NCI-H2227 (cell line): ENCODE results near the gene NDUFB10.
A peak's percentile ranks its signal among the peaks of the same experiment; 100 is the strongest.
"Not testable (repeated sequence)": the region's sequence is repeated elsewhere in the genome, so short reads cannot be mapped to it uniquely, and the experiment has no call there.

ENCODE experiments used
- DNase-seq: peaks from one replicate; lab custom pipeline; 2025; ENCODE audit not compliant: unreplicated experiment; lab: John Stamatoyannopoulos, UW

Gene NDUFB10

GRCh38 chr16:1923299-1924034 is 35.9 kb upstream of the NDUFB10 start:
- peak; percentile 71 for DNase-seq

GRCh38 chr16:1924095-1924494 is 35.2 kb upstream of the NDUFB10 start:
- DNase-seq = no peak

- no peak for DNase-seq
Measured at GRCh38 chr16:1926271-1926670, 33.1 kb upstream of the NDUFB10 start.

GRCh38 chr16:1929105-1929504 is 30.2 kb upstream of the NDUFB10 start:
- DNase-seq = peak; percentile 79

GRCh38 chr16:1929578-1930337 is 29.6 kb upstream of the NDUFB10 start:
- DNase-seq = peak; percentile 94

GRCh38 chr16:1930338-1930720 is 29.0 kb upstream of the NDUFB10 start:
- no peak for DNase-seq

- peak; percentile 58 for DNase-seq
Measured at GRCh38 chr16:1932050-1933028, 27.0 kb upstream of the NDUFB10 start.

GRCh38 chr16:1933097-1933661 is 26.2 kb upstream of the NDUFB10 start:
- no peak for DNase-seq

GRCh38 chr16:1936945-1937479 is 22.3 kb upstream of the NDUFB10 start:
- no peak for DNase-seq

- no peak for DNase-seq
Measured at GRCh38 chr16:1938316-1938715, 21.0 kb upstream of the NDUFB10 start.

GRCh38 chr16:1938910-1939309 is 20.4 kb upstream of the NDUFB10 start:
- DNase-seq = no peak

- DNase-seq = not testable (repeated sequence)
Measured at GRCh38 chr16:1939833-1940232, 19.5 kb upstream of the NDUFB10 start.

GRCh38 chr16:1940273-1941161 is 18.8 kb upstream of the NDUFB10 start:
- no peak for DNase-seq

GRCh38 chr16:1941162-1942046 is 17.9 kb upstream of the NDUFB10 start:
- peak; percentile 53 for DNase-seq

- no peak for DNase-seq
Measured at GRCh38 chr16:1942047-1942809, 17.1 kb upstream of the NDUFB10 start.

GRCh38 chr16:1942810-1943726 is 16.3 kb upstream of the NDUFB10 start, which contains the start of gene MSRB1:
MSRB1 (minus strand) TSS chr16:1943199; CDS start chr16:1943156, 43 bp downstream.
- peak; percentile 100 for DNase-seq
